Sigmoid colon (tissue), 7 donors: ENCODE results near the gene DMRTC2. TPM values are rescaled to one million over a fixed set of nuclear protein-coding genes. Genes with fewer than 3 reads are reported as not detected.

Source experiments
- DNase-seq: peaks from one replicate; pipeline ENCODE4 v3.0.0-alpha.2; 2019
- H3K27ac ChIP-seq, 4 donors: fragments of 200-600 bp; sonication (generic); one replicate each; pipeline ENCODE4 v1.5.1; 2016 to 2019; ENCODE audit warnings: mild to moderate bottlenecking in 1 of 4
- H3K27me3 ChIP-seq, 3 donors: fragments of 200-600 bp; sonication (generic); one replicate each; pipeline ENCODE4 v1.5.1; 2019; ENCODE audit warnings: mild to moderate bottlenecking in 1 of 3
- H3K36me3 ChIP-seq, 4 donors: fragments of 200-600 bp; sonication (generic); one replicate each; pipeline ENCODE4 v1.5.1; 2016 to 2019
- H3K4me1 ChIP-seq, 4 donors: fragments of 200-600 bp; sonication (generic); one replicate each; pipeline ENCODE4 v1.5.1; 2017 to 2019
- H3K4me3 ChIP-seq, 4 donors: fragments of 200-600 bp; sonication (generic); one replicate each; pipeline ENCODE4 v1.5.1; 2017 to 2019; ENCODE audit warnings: mild to moderate bottlenecking in 2 of 4, moderate library complexity in 1 of 4
- H3K9me3 ChIP-seq, 4 donors: fragments of 200-600 bp in 3 of 4; sonication (generic) in 3 of 4; one replicate each; pipeline versions ENCODE4 v1.5.1 to v1.6.1; 2013 to 2019
- EP300 ChIP-seq, 4 donors: sonication (generic); formaldehyde crosslinking; IDR thresholded peaks; one replicate each; pipeline ENCODE4 v1.6.1; 2017; ENCODE audit warnings: antibody characterized with exemption in 4 of 4
- POLR2A ChIP-seq, 2 donors: fragments of 450-650 bp; IDR thresholded peaks; one replicate each; pipeline ENCODE4 v1.6.1; 2016; ENCODE audit warnings: antibody characterized with exemption in 2 of 2, mild to moderate bottlenecking in 2 of 2, moderate library complexity in 2 of 2
- POLR2AphosphoS5 ChIP-seq, 4 donors: sonication (generic); formaldehyde crosslinking; IDR thresholded peaks; one replicate each; pipeline ENCODE4 v1.6.1; 2017; ENCODE audit warnings: antibody characterized with exemption in 4 of 4
- WGBS, 2 donors: extraction: QIAGEN DNeasy Blood & Tissue Kit; methylation state at CpG; one replicate each; pipeline ENCODE4 v1.1.7; 2013; 5-methylcytosine and 5-hydroxymethylcytosine counted together
- intact Hi-C: fragments of 100-400 bp; cut with DNase I; formaldehyde crosslinking; loops from one replicate; pipeline ENCODE4 v1.15.1; 2023
- polyA plus RNA-seq, 3 donors: library from polyadenylated mRNA; stranded (reverse); fragments of 200-250 nt; gene quantifications; one replicate each; pipeline ENCODE4 v1.2.3, GENCODE V29; 2013
- total RNA-seq, 4 donors: library from RNA; depleted of rRNA; stranded (reverse); fragments of >200 nt; gene quantifications; one replicate each; pipeline ENCODE4 v1.1.0, GENCODE V29; 2016
- TF ChIP-seq, protein P1 (sequence below), 4 experiments: fragments of 450-650 bp in 3 of 4; fragments of 200-600 bp in 1 of 4; IDR thresholded peaks; one replicate each; pipeline ENCODE4 v1.5.1; 2016 to 2019; ENCODE audit warnings: antibody characterized with exemption in 4 of 4, mild to moderate bottlenecking in 3 of 4, moderate library complexity in 2 of 4
- donor health status: healthy with polysubstance abuse.
- donor health status: Bipolar disorder and iron deficiency.
- donor health status: healthy.

The DMRTC2 gene
- total and polyA plus RNA-seq, 7 donors, result not detected

GRCh38 chr19:41869374-41869955, 24.6 kb downstream of the DMRTC2 start:
- TF ChIP-seq, protein P1, sequence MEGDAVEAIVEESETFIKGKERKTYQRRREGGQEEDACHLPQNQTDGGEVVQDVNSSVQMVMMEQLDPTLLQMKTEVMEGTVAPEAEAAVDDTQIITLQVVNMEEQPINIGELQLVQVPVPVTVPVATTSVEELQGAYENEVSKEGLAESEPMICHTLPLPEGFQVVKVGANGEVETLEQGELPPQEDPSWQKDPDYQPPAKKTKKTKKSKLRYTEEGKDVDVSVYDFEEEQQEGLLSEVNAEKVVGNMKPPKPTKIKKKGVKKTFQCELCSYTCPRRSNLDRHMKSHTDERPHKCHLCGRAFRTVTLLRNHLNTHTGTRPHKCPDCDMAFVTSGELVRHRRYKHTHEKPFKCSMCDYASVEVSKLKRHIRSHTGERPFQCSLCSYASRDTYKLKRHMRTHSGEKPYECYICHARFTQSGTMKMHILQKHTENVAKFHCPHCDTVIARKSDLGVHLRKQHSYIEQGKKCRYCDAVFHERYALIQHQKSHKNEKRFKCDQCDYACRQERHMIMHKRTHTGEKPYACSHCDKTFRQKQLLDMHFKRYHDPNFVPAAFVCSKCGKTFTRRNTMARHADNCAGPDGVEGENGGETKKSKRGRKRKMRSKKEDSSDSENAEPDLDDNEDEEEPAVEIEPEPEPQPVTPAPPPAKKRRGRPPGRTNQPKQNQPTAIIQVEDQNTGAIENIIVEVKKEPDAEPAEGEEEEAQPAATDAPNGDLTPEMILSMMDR (IDR thresholded peaks at IDR 0.05), result no peak
- TF ChIP-seq POLR2AphosphoS5 (IDR thresholded peaks at IDR 0.05) (no peak), POLR2A (IDR thresholded peaks at IDR 0.05) (no peak), EP300 (IDR thresholded peaks at IDR 0.05) (no peak)
- Histone ChIP-seq H3K9me3 (no peaks in the 10 kb centered on the region), H3K4me1 (peaks cover 0 to 8% (median 3%) of the 10 kb centered on the region in 4 donors), H3K36me3 (peaks cover 22 to 71% (median 39%) of the 10 kb centered on the region in 4 donors), H3K4me3 (no peak overlapping the region), H3K27me3 (no peaks in the 10 kb centered on the region), H3K27ac (no peak overlapping the region)
- DNase-seq, result no peak
- intact Hi-C loops, result no loop called here
- 69 to 78% methylated on average over 13 of the region's 13 CpGs for WGBS, 2 donors

DNA sequence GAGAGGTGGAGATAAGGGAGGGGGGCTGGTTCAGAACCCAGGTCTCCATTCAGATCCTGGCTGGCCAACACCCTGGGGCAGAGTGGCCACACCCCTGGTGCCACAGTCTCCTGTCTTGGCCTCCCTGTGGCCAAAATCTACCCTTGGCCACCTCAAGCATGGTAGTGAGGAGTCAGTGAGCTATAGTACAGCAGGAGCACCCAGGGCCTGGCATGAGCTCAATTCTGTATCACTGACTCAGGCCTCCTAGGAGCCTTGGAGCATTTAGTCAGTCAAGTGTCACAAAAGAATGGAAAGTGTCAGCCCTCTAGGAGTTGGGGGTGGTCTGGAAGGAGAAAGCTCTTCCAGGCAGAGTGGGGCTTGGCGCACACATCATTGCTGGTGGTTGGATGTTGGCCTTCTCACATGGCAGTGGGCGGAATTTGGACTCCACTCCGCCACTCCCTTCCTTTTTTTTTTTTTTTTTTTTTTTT, 25.6 kb downstream of the DMRTC2 start:
- Histone ChIP-seq H3K27ac (no peak overlapping the region), H3K36me3 (peaks cover 19 to 62% (median 34%) of the 10 kb centered on the region in 4 donors), H3K4me3 (no peak overlapping the region), H3K27me3 (no peaks in the 10 kb centered on the region), H3K9me3 (no peaks in the 10 kb centered on the region), H3K4me1 (peaks cover 0 to 8% (median 0%) of the 10 kb centered on the region in 4 donors)
- intact Hi-C loops, result no loop called here
- WGBS, 2 donors, result 15 to 71% methylated on average over 3 of the region's 3 CpGs
- no peak for DNase-seq
- TF ChIP-seq EP300 (IDR thresholded peaks at IDR 0.05) (no peak), POLR2A (IDR thresholded peaks at IDR 0.05) (no peak), POLR2AphosphoS5 (IDR thresholded peaks at IDR 0.05) (no peak)
- TF ChIP-seq, protein P1 (IDR thresholded peaks at IDR 0.05), result no peak

GRCh38 chr19:41871573-41872383, 26.9 kb downstream of the DMRTC2 start:
- Histone ChIP-seq H3K4me3 (no peak overlapping the region), H3K4me1 (peaks cover 0 to under 1% (median 0%) of the 10 kb centered on the region in 4 donors), H3K27ac (peak overlapping the region in 1 of 4 donors; percentile 12), H3K27me3 (no peaks in the 10 kb centered on the region), H3K36me3 (peaks cover 14 to 53% (median 30%) of the 10 kb centered on the region in 4 donors), H3K9me3 (no peaks in the 10 kb centered on the region)
- DNase-seq, result peak; percentile 61
- WGBS, 2 donors, result 40 to 68% methylated on average over 16 of the region's 16 CpGs
- intact Hi-C loops, result no loop called here
- TF ChIP-seq EP300 (IDR thresholded peaks at IDR 0.05), result no peak

DNA sequence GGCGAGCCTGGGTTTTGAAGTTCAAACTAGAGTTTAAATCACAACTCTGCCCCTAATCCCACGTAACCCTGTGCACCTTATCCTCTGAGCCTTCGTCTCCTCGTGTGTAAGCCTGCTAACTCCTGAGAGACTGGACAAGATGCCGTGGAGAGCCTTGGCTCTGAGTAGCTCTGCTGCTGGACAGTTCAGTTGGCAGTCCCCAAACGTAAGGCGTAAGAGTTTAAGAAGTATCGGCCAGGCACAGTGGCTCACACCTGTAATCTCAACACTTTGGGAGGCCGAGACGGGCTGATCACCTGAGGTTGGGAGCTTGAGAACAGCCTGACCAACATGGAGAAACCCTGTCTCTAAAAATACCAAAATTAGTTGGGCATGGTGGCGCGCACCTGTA, 27.5 kb downstream of the DMRTC2 start:
- no peaks in the 10 kb centered on the region for H3K9me3 ChIP-seq
- no peak for DNase-seq
- H3K36me3 ChIP-seq, result peaks cover 11 to 47% (median 27%) of the 10 kb centered on the region in 4 donors
- H3K27me3 ChIP-seq, result no peaks in the 10 kb centered on the region
- 87% methylated on average over 12 of the region's 12 CpGs for WGBS, 2 donors
- intact Hi-C loops, result no loop called here
- no peak overlapping the region for H3K27ac ChIP-seq
- H3K4me3 ChIP-seq, result no peak overlapping the region
- no peaks in the 10 kb centered on the region for H3K4me1 ChIP-seq
- TF ChIP-seq, protein P1 (IDR thresholded peaks at IDR 0.05), result no peak
